Activated CD8-positive, alpha-beta memory T cell treated with anti-CD3 and anti-CD28 coated beads, Interleukin-2, amount 50 U/mL, for 4 hours (primary cell): ENCODE data around the gene IL11RA.
"Not testable (repeated sequence)": the region's sequence is repeated elsewhere in the genome, so short reads cannot be mapped to it uniquely, and the experiment has no call there.

Source experiments
- DNase-seq: peaks from one replicate; pipeline ENCODE4 v3.0.0-alpha.2; 2020

IL11RA gene

DNA sequence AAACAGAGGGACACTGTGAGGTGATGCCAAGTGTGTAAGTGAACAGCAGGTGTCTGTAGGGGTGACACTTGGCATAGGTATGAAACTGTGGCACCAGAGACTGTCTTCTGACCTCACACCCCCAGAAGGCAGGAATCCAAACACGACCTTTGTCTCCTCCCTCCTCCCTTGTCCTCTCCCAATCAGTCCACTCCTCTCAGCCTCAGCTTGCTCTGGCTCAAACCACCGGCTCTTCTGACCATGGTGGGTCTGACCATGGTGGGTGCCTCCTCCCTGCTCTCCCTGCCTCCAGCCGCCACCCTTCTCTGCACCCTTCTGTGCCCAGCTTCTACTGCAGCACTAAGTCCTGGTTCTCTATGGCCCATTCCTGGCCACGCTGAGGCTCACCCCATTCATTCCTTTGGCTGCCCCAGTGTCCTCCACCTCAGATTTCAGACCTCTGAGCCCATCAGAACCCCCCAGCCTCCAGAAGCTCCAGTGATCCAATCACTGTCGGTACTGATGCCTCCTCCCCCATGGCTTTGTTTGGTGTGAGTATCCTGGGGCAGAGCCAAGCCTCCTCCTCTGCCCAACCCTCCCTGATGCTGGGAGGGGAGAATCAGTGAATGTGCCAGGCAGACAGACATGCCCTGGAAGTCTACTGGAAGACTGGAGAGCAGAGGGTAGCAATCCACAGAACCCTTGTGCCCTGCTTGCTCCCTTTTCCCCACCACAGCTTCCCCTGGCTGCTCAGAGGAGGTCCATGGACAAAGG lies 21.4 kb upstream of the IL11RA start:
- no peak for DNase-seq

DNA sequence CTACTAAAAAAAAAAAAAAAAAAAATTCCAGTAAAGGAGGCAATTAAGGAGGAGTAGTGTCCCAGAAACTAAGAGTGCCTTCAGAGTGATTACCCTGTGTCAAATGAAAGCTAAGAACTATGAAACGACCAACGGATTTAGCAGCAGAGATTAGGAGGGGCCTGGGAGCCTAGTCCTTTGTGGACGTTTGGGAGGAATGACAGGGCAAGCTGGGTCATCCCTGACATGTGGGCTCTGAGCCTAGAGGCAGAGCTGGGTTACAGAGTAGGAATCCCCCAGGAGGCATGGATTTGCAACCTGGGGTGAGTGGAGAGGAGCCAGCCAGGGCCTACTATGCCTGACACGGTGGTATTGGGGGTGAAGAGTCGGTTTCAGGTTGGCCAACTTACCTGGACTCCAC lies 18.8 kb upstream of the IL11RA start:
- DNase-seq, result no peak

DNA sequence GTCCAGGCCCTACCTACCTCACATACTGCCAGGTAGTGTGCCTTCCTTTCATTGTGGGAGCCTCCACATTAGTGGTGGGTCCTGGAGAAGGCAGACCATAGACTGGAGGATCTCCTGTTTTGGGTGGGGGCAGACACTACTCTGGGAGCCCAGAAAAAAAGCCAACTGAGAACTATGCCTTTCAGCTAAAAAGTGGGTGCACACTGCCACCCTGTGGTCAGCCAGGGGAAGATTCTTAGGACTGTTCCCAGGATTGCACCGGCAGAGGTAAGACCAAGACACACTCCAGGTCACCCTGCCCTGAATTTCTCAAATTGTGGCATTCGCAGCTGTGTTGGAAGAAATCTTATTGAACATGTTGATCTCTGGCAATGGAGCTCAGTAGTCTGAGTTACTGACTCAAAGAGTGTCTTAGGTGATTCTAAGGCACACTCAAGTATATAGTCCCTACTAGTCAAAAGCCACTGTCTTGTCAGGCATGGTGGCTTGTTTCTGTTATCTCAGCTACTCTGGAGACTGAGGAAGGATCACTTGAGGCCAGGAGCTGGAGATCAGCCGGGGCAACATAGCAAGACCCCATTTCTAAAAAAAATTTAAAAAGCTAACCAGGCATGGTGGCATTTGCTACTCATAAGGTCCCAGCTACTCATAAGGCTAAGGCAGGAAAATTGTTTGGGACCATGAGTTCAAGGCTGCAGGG lies 18.0 kb upstream of the IL11RA start:
- peak; percentile 76 for DNase-seq

DNA sequence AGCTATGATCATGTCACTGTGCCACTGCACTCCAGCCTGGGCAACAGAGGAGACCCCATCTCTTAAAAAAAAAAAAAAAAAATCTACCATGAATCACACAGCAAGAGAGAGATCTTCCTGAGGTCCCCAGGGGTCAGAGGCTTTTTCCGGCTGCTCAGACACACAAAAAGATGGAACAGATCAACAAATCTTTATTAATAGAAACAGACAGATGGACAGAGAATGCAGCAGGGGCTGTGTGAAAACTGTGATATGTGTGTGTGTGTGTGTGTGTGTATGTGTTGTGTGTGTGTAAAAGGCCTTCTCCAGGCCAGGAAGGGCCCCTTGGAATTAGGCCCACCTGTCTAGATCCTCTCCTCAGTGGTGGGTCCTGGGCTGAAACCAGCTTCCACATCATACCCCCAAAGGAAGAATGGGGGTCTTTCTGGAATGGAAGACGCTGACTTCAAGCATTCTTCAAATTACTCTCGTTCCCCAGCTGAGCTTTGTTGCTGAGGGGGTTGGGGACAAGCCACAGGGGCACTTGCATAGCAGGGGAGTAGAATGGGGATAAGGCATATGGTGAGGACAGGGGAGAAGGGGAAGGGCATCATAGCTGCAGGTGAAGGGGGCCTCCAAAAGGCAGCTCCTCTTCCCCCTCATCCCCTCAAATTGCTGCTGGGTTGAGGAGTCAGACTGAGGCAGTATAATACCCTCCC lies 17.3 kb upstream of the IL11RA start:
- no peak for DNase-seq

DNA sequence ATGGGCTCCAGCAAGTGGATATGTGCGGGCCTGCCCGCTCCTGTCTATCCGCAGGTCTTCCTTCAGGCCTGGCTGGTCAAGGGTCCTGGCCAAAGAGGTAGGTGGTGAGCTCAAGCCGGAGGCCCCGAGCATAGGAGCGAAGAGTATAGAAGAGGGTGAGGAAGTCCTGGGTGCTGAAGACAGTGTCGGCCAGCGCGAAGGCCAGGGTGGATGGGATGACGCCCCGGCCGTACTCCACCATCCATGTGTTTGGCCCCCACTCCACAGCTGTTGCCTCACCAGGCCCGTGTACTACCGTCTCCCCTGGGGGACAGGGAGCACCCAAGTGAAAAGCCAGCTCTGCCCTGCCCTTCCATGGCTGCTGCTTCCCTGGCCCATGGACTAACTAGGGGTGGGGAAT lies 16.4 kb upstream of the IL11RA start:
- DNase-seq, result no peak

DNA sequence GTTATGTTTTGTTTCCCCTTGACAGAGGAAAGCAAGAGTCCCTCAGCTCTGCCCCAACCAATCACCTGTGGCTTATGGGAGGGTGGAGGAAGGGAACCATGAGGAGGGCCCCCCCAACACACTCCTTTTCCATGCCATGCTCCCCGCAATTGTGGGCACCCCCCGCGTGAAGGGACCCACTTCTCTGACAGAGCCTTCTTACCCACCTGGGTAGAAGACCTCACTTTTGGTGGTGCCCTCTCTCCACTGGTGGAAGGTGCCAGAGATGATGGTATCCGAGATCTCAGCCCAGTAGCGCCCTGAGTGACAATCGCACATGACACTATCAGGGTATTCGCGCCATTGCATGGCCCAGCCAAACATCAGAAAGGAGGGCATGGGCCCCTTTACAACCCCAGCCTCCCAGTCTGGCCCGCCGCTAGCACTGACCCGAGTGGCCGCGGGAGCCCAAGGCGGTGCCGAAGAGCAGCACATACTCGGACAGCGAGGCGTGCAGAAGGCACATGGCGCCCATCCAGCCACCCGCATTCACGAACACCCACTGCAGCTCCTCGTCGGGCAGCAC lies 15.1 kb upstream of the IL11RA start:
- no peak for DNase-seq

DNA sequence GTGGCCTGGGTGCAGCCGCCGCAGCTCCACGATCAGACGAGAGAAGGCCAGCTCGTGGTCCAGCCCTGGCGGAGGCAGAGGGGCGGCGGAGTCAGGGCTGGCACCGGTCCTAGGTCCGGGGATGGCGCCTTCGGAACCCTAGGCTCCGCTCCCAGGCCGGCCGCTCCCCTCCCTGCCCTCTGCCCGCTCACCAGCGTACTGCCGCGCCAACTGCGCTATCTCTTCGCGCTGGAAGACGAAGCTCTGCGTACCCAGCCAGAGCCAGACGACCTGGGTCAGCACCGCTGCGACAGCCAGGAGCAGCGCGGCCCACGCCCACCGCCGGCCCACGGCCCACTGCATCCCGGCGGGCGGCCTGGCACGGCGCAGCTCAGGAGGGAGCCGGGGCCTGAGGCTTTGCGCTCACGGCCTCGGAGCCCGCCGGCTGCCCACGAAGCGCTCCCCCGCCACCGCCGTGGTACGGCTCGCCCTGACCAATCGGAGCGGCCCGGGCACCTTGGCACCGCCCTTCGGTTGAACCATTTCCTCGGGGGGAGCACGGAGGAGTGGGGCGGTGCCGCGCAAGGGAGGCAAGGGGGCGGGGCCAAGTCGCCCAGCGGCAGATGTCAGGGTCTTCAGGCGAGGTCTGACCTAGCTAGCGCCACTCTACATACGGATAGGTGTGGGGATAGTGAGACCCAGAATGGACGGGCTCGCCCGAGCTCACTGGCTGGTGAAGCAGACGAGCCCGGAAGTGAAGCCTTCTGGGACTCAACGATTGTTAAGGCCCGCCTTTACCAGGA lies 14.4 kb upstream of the IL11RA start, which contains the start of gene SIGMAR1:
SIGMAR1 (minus strand) TSS at position 432 of the 782 bp plus-strand sequence; CDS start at position 342, 90 bp downstream.
- DNase-seq, result peak; percentile 95

DNA sequence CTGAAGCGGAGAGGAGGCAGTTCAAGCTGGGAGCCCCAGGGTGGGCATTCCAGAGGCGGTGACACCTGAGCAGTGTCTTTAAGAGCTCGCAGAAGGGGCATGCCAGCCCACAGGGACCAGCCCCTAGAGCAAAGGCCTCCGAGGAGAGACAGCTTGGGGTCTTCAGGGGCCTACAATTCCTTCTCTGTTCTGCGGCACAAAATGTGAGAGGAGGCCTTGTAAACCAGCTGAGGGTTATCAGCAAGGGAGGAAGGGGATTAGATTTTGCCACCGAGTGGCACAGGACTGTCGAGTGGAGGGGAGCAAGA lies 13.9 kb upstream of the IL11RA start:
- no peak for DNase-seq

DNA sequence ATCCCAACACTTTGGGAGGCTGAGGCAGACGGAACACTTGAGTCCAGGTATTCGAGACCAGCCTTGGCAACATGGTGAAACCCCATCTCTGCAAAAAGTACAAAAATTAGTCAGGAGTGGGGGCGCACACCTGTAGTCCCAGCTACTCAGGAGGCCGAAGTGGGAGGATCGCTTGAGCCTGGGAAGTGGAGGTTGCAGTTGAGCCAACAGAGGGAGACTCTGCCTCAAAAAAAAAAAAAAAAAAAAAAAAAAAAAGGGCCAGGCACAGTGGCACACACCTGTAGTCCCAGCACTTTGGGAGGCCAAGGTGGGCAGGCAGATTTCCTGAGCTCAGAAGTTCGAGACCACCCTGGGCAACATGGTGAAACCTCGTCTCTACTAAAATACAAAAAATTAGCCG lies 12.7 kb upstream of the IL11RA start:
- not testable (repeated sequence) for DNase-seq

DNA sequence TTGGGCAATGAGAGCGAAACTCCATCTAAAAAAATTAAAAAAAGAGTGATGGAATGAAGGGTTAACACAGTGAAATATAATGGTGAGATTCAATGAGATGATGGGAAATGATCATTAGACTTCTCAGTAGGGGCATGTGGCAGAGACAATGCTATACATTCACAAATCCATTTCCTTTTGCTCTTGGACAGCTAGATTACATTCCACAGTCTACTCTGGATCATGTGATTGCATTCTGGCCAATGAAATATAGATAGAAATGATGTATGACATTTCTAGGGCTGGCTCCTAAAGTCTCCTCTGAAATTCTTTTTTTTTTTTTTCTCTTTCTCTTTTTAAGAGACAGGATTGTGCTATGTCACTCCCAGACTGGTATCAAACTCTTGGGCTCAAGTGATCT lies 9.3 kb upstream of the IL11RA start:
- DNase-seq, result no peak

DNA sequence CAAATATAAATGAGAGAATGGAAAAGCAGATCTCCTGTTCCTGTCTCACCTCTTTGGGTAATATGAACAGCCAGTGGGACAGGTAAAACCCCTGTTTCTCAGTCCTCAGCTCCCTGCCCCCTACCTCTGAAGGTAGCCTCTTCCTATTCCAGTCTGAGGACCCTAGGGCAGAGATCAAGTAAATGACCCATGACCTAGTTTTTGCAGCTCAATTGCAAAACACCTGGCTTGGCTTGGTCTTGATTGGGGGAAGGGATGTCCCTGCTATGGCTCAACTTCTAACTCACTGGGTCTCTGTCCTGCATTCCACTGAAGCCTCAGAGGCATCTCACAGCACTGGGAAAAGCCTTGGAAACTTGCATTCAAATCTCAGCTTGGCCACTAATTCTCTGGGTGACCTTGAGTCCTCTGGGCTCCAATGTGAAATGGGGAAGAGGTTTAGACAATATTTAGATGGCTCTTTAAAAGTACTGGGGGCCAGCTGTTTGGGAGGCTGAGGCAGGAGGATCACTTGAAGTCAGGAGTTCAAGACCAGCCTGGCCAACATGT lies 7.1 kb upstream of the IL11RA start:
- DNase-seq, result no peak

DNA sequence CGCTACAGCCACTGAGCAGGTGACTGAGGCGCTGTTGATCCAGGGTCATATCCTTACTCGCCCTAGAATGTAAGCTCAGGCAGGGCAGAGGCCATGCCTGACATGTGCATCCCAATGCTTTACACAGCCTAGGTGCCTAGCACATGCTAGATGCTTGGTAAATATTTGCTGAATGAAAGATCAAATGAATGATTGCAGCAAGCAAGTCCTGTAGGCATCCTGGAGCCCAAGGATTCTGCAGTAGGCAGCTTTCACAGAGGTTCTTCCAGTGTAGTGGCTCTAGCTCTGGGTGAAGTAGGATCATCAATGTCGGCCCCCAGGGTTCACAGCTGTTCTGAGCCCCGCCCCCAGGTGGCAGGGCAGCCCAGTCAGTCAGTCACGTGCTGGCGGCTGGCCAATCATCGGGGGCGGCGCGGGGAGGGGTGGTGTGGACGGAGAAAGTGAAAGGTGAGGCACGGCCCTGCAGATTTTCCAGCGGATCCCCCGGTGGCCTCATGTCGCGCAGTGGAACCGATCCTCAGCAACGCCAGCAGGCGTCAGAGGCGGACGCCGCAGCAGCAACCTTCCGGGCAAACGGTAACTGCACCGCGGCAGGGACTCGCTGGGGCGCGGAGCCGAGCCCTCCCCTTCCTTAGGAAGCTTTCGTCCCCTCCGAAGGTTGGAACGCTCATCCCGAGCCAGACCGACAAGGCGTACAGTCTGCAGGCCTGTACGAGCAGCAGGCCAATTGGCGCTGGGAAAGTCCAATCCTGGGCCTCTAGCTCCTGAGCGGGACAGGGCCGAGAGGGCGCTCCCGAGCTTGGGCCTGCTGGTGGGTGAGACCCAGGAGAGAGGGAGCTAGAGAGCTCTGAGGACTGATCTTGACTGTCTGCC lies 5.5 kb upstream of the IL11RA start, which contains the start of gene GALT:
GALT (plus strand) TSS at position 465 of the 873 bp plus-strand sequence; CDS start at position 495, 30 bp downstream.
- peak; percentile 98 for DNase-seq

DNA sequence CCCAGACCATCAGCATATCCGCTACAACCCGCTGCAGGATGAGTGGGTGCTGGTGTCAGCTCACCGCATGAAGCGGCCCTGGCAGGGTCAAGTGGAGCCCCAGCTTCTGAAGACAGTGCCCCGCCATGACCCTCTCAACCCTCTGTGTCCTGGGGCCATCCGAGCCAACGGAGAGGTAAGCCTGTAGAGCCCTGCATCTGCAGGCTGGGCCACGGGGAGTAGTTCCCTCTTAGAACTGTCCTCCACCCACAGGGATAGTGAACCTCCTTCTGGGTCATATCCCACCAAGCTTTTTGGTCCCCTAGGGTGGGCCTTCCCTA lies 4.9 kb upstream of the IL11RA start:
- DNase-seq, result no peak

DNA sequence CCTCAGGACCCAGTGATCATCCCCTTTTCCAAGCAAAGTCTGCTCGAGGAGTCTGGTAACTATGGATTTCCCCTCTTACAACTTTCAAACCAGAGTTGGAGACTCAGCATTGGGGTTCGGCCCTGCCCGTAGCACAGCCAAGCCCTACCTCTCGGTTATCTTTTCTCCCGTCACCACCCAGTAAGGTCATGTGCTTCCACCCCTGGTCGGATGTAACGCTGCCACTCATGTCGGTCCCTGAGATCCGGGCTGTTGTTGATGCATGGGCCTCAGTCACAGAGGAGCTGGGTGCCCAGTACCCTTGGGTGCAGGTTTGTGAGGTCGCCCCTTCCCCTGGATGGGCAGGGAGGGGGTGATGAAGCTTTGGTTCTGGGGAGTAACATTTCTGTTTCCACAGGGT lies 4.3 kb upstream of the IL11RA start:
- no peak for DNase-seq

DNA sequence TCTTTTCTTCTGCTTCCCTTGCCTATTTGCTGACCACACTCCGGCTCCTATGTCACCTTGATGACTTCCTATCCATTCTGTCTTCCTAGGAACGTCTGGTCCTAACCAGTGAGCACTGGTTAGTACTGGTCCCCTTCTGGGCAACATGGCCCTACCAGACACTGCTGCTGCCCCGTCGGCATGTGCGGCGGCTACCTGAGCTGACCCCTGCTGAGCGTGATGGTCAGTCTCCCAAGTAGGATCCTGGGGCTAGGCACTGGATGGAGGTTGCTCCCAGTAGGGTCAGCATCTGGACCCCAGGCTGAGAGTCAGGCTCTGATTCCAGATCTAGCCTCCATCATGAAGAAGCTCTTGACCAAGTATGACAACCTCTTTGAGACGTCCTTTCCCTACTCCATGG lies 3.3 kb upstream of the IL11RA start:
- no peak for DNase-seq

DNA sequence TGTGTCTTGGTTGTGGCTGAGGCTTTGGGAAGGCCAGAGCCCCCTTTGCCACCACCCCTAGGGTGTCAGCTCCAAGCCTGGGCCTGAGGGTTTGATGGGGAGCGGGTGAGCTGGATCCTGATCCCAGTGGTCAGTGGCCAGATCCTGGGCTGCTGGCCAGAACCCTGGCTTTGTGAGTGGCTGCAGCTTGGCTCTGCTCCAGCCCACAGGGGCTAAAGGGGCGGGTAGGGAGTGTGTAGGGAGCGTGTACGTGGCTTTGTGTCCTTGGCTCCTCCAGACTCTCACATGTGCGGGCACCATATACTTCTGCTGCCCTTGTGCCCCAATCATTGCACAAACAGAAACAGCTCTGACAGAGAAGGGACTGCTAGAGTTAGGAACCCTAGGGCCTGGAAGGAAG lies 1.2 kb upstream of the IL11RA start:
- no peak for DNase-seq

DNA sequence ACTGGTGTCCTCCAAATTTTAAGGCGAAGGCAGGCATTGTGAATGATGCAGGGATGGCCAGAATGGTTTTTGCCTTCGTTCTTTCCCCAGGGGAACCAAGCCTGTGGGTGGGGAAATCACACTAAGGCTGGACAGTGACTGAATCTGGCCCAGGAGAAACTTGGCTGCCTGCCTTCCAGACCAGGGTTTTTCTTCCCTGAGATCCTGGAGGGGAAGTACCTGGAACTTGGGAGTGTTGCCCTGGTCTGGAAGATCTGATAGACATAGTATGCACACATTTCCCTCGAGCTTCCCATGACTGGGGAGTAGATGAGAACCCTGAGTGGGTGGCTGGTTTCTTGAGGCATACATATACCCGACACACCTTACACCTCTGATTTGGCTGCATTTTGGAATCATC lies 664 bp upstream of the IL11RA start:
- no peak for DNase-seq

DNA sequence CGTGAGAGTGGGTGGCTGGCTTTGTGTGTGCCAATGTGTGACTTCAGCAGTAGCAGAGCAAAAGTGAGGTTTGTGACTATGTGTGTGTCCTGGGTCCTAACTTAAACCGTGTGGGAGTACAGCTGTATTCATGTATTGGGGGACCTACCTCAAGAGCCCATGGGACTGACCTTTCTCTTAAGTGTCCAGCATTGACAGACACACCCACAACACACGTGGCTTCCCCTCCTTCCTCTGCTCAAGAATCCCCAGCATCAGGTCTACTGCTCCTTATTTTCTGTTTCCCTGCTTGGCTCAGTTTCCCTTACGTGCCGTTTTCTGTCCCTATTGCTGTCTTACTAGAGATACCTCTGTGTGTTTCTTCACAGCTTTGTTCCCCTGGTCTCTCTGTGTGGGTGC lies 616 bp downstream of the IL11RA start:
- DNase-seq, result no peak

DNA sequence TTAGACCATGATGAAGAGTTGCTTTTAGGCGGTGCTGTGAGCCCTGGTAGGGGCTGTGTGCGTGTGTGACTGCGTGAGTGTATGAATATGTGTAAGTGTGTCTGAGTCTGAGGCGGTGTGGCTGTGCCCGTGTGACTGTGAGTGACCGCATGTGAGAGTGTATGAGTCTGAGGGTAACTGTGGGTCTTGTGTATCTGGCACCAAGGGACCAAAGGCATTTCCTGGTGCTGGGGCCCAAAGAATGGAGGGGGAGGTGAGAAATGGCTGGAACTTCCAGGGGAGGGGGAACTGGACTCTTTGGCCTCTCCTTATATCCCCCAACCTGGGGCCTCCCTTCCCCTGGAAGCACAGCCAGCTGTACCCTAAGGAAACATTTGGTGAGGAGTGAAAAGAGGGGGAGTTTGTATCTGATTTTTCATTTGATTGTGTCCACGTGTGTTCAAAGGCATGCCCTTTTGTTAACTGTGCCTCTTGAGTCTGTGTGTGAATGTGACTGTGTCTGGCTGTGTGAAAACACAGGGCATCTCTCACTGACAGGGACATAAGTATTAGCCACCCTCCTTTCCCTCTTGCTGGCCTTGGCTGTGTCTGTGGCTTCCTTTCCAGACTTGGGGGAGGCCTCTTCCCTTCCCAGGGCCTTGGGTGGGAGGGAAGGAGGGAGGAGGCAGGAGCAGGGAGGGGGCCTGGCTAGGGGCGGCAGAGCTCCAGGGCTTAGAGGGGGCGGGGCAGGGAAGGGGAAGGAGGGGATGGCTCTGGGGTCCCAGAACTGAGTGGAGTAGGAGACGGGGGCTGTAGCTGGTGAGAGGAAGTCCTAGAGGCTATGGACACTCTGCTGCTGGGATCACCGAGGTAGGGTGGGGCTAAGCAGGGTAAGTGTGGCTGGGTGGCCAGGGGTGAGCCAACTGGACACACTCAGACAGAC lies 1.4 kb downstream of the IL11RA start:
- DNase-seq, result no peak

DNA sequence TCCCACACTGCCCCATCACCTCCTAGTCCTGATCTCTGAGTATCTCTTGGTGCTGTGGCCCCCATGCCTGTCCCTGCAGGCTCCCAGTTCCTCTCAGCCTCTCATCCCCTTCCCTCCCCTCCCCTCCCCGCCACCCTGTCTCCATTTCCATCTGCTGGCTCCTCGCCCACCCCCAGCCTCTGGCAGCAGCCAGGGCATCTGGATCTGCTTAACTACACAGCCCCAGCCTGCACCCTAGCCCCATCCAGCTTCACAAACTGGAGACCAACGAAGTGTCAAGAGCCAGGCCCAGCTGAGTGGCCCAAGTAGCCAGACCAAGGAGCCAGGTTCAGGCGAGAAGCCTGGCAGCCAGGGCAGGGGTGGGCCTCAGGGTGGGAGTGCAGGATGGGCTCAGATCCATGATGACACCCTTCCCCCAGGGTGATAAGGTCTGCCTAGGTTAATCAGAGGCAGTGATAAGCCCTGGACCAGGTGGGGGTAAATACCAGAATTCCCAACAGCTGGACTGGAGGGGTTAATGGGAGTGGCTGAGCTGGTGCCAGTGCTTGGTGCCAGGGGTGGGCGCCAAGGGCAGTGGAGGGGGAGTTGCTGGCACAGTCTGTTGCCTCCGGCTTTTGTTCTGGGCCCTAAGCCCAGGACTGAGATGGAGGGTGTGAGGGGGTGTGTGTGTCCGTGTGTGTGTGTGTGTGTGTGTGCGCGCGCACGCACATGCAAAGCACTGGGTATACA lies 2.5 kb downstream of the IL11RA start:
- DNase-seq, result no peak
